Adrenal gland (tissue), 12 donors: Measurements from ENCODE around the gene PLCB1. TPM values are rescaled to one million over a fixed set of nuclear protein-coding genes. Genes with fewer than 3 reads are reported as not detected.

Source experiments
- DNase-seq, 7 donors: peaks; one replicate each; pipeline ENCODE4 v3.0.0-alpha.2; 2019 to 2020
- H3K27ac ChIP-seq, 5 donors: fragments of 200-600 bp; sonication (generic) in 4 of 5; 1 replicate in 3 of 5; 2 replicates in 2 of 5; pipeline versions ENCODE4 v1.5.1 to v1.8.0; 2016 to 2020; ENCODE audit warnings: mild to moderate bottlenecking in 1 of 5
- H3K27me3 ChIP-seq: fragments of 200-600 bp; 2 replicates; pipeline ENCODE4 v1.8.0; 2021
- H3K36me3 ChIP-seq, 2 donors: fragments of 200-600 bp; replicated peaks in 1 of 2; 1 replicate in 1 of 2; 2 replicates in 1 of 2; pipeline versions ENCODE4 v1.5.1 to v1.8.0; 2018 to 2022
- H3K4me1 ChIP-seq, 2 donors: fragments of 200-600 bp; replicated peaks in 1 of 2; 1 replicate in 1 of 2; 2 replicates in 1 of 2; pipeline versions ENCODE4 v1.5.1 to v1.8.0; 2018 to 2021
- H3K4me3 ChIP-seq, 4 donors: fragments of 200-600 bp; sonication (generic) in 3 of 4; one replicate each; pipeline ENCODE4 v1.5.1; 2016 to 2018
- H3K9me3 ChIP-seq, 3 donors: fragments of 200-600 bp; sonication (generic) in 1 of 3; replicated peaks in 1 of 3; 1 replicate in 2 of 3; 2 replicates in 1 of 3; pipeline versions ENCODE4 v1.5.1 to v1.8.0; 2016 to 2021
- POLR2A ChIP-seq, 2 donors: fragments of 450-650 bp; IDR thresholded peaks; one replicate each; pipeline ENCODE4 v1.6.1; 2017; ENCODE audit warnings: antibody characterized with exemption in 2 of 2, mild to moderate bottlenecking in 2 of 2, moderate library complexity in 1 of 2
- WGBS, 4 donors: extraction: QIAGEN DNeasy Blood & Tissue Kit in 2 of 4; methylation state at CpG; one replicate each; pipeline versions ENCODE4 v1.1.5 to v1.1.7; 2013 to 2017; 5-methylcytosine and 5-hydroxymethylcytosine counted together
- intact Hi-C, 2 donors: fragments of 100-400 bp; cut with DNase I; formaldehyde crosslinking; loops; one replicate each; pipeline versions ENCODE4 v1.14.1 to v1.15.0; 2022 to 2023
- polyA plus RNA-seq, 3 donors: library from polyadenylated mRNA; stranded (reverse); fragments of 200-250 nt in 2 of 3; fragments of 350-450 nt in 1 of 3; fragmentation: Illumina TruSeq in 1 of 3; extraction: RNeasy Lipid Tissue Mini Kit (QIAGEN cat#74804) in 1 of 3; gene quantifications; one replicate each; pipeline ENCODE4 v1.2.3, GENCODE V29; 2013 to 2014
- total RNA-seq, 9 donors: library from RNA; depleted of rRNA in 4 of 9; stranded (reverse); fragments of >200 nt in 4 of 9; fragments of 120-200 nt in 1 of 9; fragmentation: NEBNext Ultra II Directional in 1 of 9; extraction: Animal tissue kit (Norgen Biotek cat#: 25700) in 1 of 9; gene quantifications; one replicate each; pipeline versions ENCODE4 v1.1.0 to v1.2.4, GENCODE V29; 2013 to 2023
- TF ChIP-seq, protein P1 (sequence below), 6 experiments: fragments of 450-650 bp in 4 of 6; fragments of 200-600 bp in 2 of 6; sonication (generic) in 1 of 6; IDR thresholded peaks; 1 replicate in 5 of 6; 2 replicates in 1 of 6; pipeline versions ENCODE4 v1.5.1 to v1.8.0; 2016 to 2021; ENCODE audit warnings: antibody characterized with exemption in 6 of 6, mild to moderate bottlenecking in 2 of 6, moderate library complexity in 1 of 6
- donor health status: healthy with polysubstance abuse.
- donor health status: Bipolar disorder and iron deficiency.
- donor health status: DM: yes; HTN: yes; CAD: no.
- donor health status: DM: no; HTN: no; CAD: no.
- donor health status: DM: no; HTN: no; CAD: no.
- donor health status: DM: yes; HTN: yes; CAD: no.

Gene PLCB1
- total and polyA plus RNA-seq, 12 donors: 7.7 to 56.6 (median 27.9) TPM

DNA sequence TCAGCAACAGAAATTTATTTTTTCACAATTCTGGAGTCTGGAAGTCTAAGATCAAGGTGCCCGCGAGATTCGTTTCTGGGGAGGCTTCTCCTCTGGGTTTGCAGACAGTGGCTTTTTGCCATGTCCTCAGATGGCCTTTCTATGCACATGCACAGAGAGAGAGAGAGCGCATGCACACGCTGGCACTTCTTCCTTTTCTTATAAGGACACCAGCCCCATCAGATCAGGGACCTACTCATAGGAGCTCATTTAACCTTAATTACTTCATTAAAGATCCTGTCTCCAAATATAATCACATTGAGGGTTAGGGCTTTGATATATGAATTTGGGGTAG is 676.1 kb downstream of the PLCB1 start:
- TF ChIP-seq, protein P1, sequence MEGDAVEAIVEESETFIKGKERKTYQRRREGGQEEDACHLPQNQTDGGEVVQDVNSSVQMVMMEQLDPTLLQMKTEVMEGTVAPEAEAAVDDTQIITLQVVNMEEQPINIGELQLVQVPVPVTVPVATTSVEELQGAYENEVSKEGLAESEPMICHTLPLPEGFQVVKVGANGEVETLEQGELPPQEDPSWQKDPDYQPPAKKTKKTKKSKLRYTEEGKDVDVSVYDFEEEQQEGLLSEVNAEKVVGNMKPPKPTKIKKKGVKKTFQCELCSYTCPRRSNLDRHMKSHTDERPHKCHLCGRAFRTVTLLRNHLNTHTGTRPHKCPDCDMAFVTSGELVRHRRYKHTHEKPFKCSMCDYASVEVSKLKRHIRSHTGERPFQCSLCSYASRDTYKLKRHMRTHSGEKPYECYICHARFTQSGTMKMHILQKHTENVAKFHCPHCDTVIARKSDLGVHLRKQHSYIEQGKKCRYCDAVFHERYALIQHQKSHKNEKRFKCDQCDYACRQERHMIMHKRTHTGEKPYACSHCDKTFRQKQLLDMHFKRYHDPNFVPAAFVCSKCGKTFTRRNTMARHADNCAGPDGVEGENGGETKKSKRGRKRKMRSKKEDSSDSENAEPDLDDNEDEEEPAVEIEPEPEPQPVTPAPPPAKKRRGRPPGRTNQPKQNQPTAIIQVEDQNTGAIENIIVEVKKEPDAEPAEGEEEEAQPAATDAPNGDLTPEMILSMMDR (IDR thresholded peaks at IDR 0.05): no peak
- no peak for TF ChIP-seq POLR2A (IDR thresholded peaks at IDR 0.05)
- Histone ChIP-seq H3K36me3 (no peaks in the 10 kb centered on the region), H3K27ac (no peak overlapping the region), H3K4me1 (no peaks in the 10 kb centered on the region), H3K9me3 (no peaks in the 10 kb centered on the region), H3K4me3 (no peak overlapping the region), H3K27me3 (no peaks in the 10 kb centered on the region)
- intact Hi-C loops: no loop called here
- DNase-seq: peak in 1 of 7 donors; percentile 64
- WGBS, 4 donors: 61 to 71% (median 64%) methylated on average over 5 of the region's 5 CpGs

DNA sequence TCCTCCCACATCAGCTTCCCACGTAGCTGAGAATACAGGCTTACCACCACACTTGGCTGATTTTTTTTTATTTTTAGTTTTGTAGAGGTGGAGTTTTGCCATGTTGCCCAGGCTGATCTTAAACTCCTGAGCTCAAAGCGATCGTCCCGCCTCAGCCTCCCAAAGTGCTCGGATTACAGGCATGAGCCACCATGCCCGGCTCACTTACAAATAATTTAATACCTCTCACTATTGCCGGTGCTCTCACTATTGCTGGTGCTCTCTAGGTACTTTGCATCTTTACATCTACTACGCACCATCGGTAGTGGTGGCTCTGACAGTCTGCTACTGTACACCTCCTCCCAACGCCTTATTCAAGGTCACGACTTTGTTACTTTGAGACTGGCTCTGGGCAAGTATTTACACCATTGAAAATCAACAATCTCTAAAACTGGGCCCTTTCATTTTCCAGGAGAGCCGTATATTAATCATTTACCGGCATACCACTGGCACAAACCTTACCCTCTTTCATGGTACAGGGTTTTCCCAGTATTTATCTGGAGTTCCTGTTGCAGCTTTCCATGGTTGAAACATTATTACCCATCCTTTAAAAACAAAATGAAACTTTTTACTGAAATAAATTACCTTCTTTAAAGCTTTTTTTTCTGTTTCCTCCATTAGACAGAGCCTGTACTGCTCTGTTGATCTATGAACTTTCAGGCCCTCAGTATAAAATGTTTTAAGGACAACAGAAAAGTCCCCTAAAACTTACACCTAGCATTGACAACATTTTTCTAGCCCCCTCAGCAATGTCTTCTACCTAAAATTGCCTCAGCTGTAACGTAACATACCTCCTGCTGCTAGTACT is 677.3 kb downstream of the PLCB1 start:
- H3K27ac ChIP-seq: no peak overlapping the region
- DNase-seq: no peak
- no peaks in the 10 kb centered on the region for H3K4me1 ChIP-seq
- H3K4me3 ChIP-seq: no peak overlapping the region
- no peaks in the 10 kb centered on the region for H3K9me3 ChIP-seq
- TF ChIP-seq, protein P1 (IDR thresholded peaks at IDR 0.05): no peak
- TF ChIP-seq POLR2A (IDR thresholded peaks at IDR 0.05): no peak
- no peaks in the 10 kb centered on the region for H3K27me3 ChIP-seq
- H3K36me3 ChIP-seq: no peaks in the 10 kb centered on the region
- intact Hi-C loops: no loop called here
- 92 to 95% (median 93%) methylated on average over 14 of the region's 14 CpGs for WGBS, 4 donors

DNA sequence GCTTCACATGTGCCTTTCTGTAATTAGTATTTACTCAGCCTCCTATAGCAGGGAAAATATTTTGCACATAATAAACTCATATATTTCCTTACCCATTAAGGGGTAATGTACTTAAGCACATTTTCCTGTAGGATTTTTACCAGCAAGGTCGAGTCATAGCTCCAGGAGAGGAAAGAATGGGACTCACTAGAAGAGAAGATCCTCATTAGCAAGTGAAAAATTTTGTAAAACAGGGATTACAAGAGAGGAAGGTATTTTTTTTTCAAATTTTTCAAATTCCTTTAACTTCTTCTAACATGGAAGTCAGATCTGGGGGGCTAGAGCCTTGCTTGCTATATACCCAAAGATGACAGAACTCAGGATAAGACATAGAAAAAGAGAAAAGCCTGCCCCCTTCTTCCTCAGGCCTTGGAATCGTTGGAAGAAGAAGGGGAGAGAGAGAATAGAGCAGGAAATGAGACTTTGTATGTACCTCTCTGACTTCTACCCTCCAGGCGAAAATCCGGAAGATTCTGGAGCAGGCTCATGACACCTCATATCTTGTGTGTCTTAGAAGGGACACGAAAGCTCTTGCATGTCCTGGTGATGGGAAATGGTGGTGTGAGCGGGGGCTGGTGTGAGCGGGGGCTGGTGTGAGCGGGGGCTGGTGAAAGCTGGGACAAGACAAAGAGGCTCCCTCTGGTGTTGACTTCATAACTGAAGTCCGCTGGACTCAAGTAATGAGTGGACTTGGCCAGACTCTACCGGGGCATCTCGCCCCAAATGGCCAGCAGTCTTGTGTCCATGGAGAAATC is 679.9 kb downstream of the PLCB1 start:
- H3K27me3 ChIP-seq: no peaks in the 10 kb centered on the region
- H3K27ac ChIP-seq: peak overlapping the region in 2 of 5 donors; percentile 5 to 76
- no peak overlapping the region for H3K4me3 ChIP-seq
- intact Hi-C loops: no loop called here
- H3K36me3 ChIP-seq: no peaks in the 10 kb centered on the region
- H3K9me3 ChIP-seq: no peaks in the 10 kb centered on the region
- WGBS, 4 donors: 89 to 94% (median 92%) methylated on average over 9 to 11 of the region's 11 CpGs
- no peak for DNase-seq
- H3K4me1 ChIP-seq: no peaks in the 10 kb centered on the region
- no peak for TF ChIP-seq POLR2A (IDR thresholded peaks at IDR 0.05)
- TF ChIP-seq, protein P1 (IDR thresholded peaks at IDR 0.05): no peak

DNA sequence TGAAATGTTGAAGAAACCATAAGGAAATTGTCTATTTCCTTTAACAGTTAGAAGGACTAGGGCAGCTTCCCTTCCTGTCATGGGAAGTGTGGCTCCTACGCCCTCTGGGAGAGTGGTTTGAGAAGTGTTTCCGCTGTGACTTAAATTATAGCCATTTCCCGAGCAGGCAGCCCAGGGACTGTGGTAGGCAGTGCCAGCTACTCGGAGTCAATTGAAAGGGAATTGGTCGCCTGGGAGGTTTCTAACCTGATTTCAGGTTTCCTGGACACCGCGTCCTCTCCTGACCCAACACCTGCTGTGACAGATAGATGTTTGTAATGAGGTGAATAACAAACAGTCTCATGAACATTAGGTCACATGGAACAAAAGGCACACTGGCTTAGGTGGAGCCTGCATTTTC is 680.8 kb downstream of the PLCB1 start:
- intact Hi-C loops: no loop called here
- WGBS, 4 donors: 66 to 97% (median 69%) methylated on average over 7 of the region's 7 CpGs
- Histone ChIP-seq H3K4me3 (no peak overlapping the region), H3K27ac (no peak overlapping the region), H3K36me3 (no peaks in the 10 kb centered on the region), H3K4me1 (no peaks in the 10 kb centered on the region), H3K9me3 (no peaks in the 10 kb centered on the region), H3K27me3 (no peaks in the 10 kb centered on the region)
- TF ChIP-seq, protein P1 (IDR thresholded peaks at IDR 0.05): no peak
- TF ChIP-seq POLR2A (IDR thresholded peaks at IDR 0.05): no peak
- peak in 6 of 7 donors; percentile 13 to 90 (median 26) for DNase-seq
